ENCODE measurements around the gene NEK8.
"Not testable (repeated sequence)": the region's sequence is repeated elsewhere in the genome, so short reads cannot be mapped to it uniquely, and the experiment has no call there.

NEK8 gene

GRCh38 chr17:28774206-28774605 is 45.6 kb downstream of the NEK8 start:
- DNase-seq = no peak

GRCh38 chr17:28777178-28777577 is 48.6 kb downstream of the NEK8 start:
- DNase-seq = no peak

- not testable (repeated sequence) for DNase-seq
Observed at GRCh38 chr17:28779601-28780000, 51.0 kb downstream of the NEK8 start.

- no peak for DNase-seq
Observed at GRCh38 chr17:28783161-28783560, 54.6 kb downstream of the NEK8 start.

- DNase-seq = no peak
Observed at GRCh38 chr17:28788100-28788499, 59.5 kb downstream of the NEK8 start.

Data from hematopoietic multipotent progenitor cell treated with erythropoietin and hydrocortisone succinate and interleukin-3 and kit ligand, for 4 days (in vitro differentiated cells).